HG02610 (cell line): ENCODE results near the gene PAF1.

ENCODE experiments used
- ATAC-seq: cut with Tn5 transposase; IDR thresholded peaks from one replicate; pipeline ENCODE4 v1.9.1; 2021; ENCODE audit warnings: mild to moderate bottlenecking, moderate library complexity; ENCODE audit not compliant: unreplicated experiment

Gene PAF1

GRCh38 chr19:39406656-39407409 lies 15.9 kb upstream of the PAF1 start, which contains the start of gene ZFP36:
Gene ZFP36 (plus strand): TSS chr19:39406847. CDS start chr19:39406905, 58 bp downstream.
- no peak for ATAC-seq

- ATAC-seq = no peak
These were observed 15.2 kb upstream of the PAF1 start for GRCh38 chr19:39405958-39406655.

GRCh38 chr19:39405261-39405957 lies 14.5 kb upstream of the PAF1 start:
- no peak for ATAC-seq

- no peak for ATAC-seq
These were observed 12.7 kb upstream of the PAF1 start for GRCh38 chr19:39403331-39404312.

GRCh38 chr19:39402346-39403300 lies 11.7 kb upstream of the PAF1 start:
- ATAC-seq = no peak

- peak; percentile 20 for ATAC-seq
These were observed 10.8 kb upstream of the PAF1 start for GRCh38 chr19:39401549-39402345.

- ATAC-seq = peak; percentile 10
These were observed 10.2 kb upstream of the PAF1 start for GRCh38 chr19:39401070-39401548.

- no peak for ATAC-seq
These were observed 9.2 kb upstream of the PAF1 start for GRCh38 chr19:39400061-39400460.

GRCh38 chr19:39399668-39400050 lies 8.8 kb upstream of the PAF1 start:
- ATAC-seq = no peak

GRCh38 chr19:39398297-39398864 lies 7.5 kb upstream of the PAF1 start:
- ATAC-seq = no peak

- peak; percentile 36 for ATAC-seq
These were observed 6.7 kb upstream of the PAF1 start for GRCh38 chr19:39397360-39398296.

- ATAC-seq = no peak
These were observed 505 bp downstream of the PAF1 start for GRCh38 chr19:39390451-39390750.

GRCh38 chr19:39389631-39390414 lies 1.1 kb downstream of the PAF1 start:
- ATAC-seq = no peak

- ATAC-seq = no peak
These were observed 2.2 kb downstream of the PAF1 start for GRCh38 chr19:39388657-39389056.

GRCh38 chr19:39386557-39386956 lies 4.3 kb downstream of the PAF1 start:
- no peak for ATAC-seq

GRCh38 chr19:39385629-39386411 lies 5.1 kb downstream of the PAF1 start:
- no peak for ATAC-seq
